Jurkat, Clone E6-1 (cell line): ENCODE results near the gene ISCU.
"Not testable (repeated sequence)": the region's sequence is repeated elsewhere in the genome, so short reads cannot be mapped to it uniquely, and the experiment has no call there.

Source experiments
- DNase-seq: peaks from one replicate; pipeline ENCODE4 v3.0.0-alpha.2; 2011; ENCODE audit warnings: low read depth, low spot score
- H3K4me3 ChIP-seq: 2 replicates; pipeline ENCODE4 v1.5.1; 2011; ENCODE audit warnings: mild to moderate bottlenecking, low read length, control low read depth, moderate library complexity

ISCU gene

GRCh38 chr12:108583991-108584390 lies 21.6 kb downstream of the ISCU start:
- no peak for DNase-seq
- no peak overlapping the region for H3K4me3 ChIP-seq

- no peak for DNase-seq
Observed at GRCh38 chr12:108584456-108585065, 22.2 kb downstream of the ISCU start.

GRCh38 chr12:108585864-108586263 lies 23.5 kb downstream of the ISCU start:
- no peak overlapping the region for H3K4me3 ChIP-seq
- DNase-seq: no peak

More at GRCh38 chr12:108584456-108585065, 22.2 kb downstream of the ISCU start:
- H3K4me3 ChIP-seq: no peak overlapping the region

- H3K4me3 ChIP-seq: no peak overlapping the region
- DNase-seq: no peak
Observed at GRCh38 chr12:108586306-108586705, 23.9 kb downstream of the ISCU start.

GRCh38 chr12:108587826-108588225 lies 25.4 kb downstream of the ISCU start:
- no peak overlapping the region for H3K4me3 ChIP-seq
- DNase-seq: no peak

- no peak for DNase-seq
- H3K4me3 ChIP-seq: no peak overlapping the region
Observed at GRCh38 chr12:108589028-108589839, 26.8 kb downstream of the ISCU start.

- no peak overlapping the region for H3K4me3 ChIP-seq
- no peak for DNase-seq
Observed at GRCh38 chr12:108589840-108590229, 27.4 kb downstream of the ISCU start.

- not testable (repeated sequence) for DNase-seq, H3K4me3 ChIP-seq
Observed at GRCh38 chr12:108590463-108590862, 28.1 kb downstream of the ISCU start.

- DNase-seq: no peak
- H3K4me3 ChIP-seq: no peak overlapping the region
Observed at GRCh38 chr12:108591267-108591980, 29.0 kb downstream of the ISCU start.

GRCh38 chr12:108592033-108592909 lies 29.9 kb downstream of the ISCU start:
- no peak overlapping the region for H3K4me3 ChIP-seq
- DNase-seq: no peak

- no peak for DNase-seq
- H3K4me3 ChIP-seq: no peak overlapping the region
Observed at GRCh38 chr12:108594323-108594903, 32.0 kb downstream of the ISCU start.

- H3K4me3 ChIP-seq: no peak overlapping the region
- DNase-seq: no peak
Observed at GRCh38 chr12:108594960-108595710, 32.7 kb downstream of the ISCU start.

- no peak for DNase-seq
- H3K4me3 ChIP-seq: no peak overlapping the region
Observed at GRCh38 chr12:108595711-108596647, 33.6 kb downstream of the ISCU start.

GRCh38 chr12:108596854-108597558 lies 34.6 kb downstream of the ISCU start:
- no peak for DNase-seq
- H3K4me3 ChIP-seq: no peak overlapping the region

- DNase-seq: no peak
- no peak within 1 kb of the TSS for H3K4me3 ChIP-seq
Observed at GRCh38 chr12:108597559-108598471, 35.4 kb downstream of the ISCU start, which contains the start of gene TMEM119. TMEM119 (minus strand) TSS chr12:108598084; CDS start chr12:108592383, 5,701 bp downstream.
